H1 (cell line): ENCODE results near the gene ARID3B.

Experiments
- CHD2 ChIP-seq: IDR thresholded peaks from 2 replicates; pipeline ENCODE4 v1.6.1; 2012; ENCODE audit warnings: low read length, improper control_type of control experiment
- GTF2F1 ChIP-seq: IDR thresholded peaks from 2 replicates; pipeline ENCODE4 v1.6.1; 2012; ENCODE audit warnings: low read depth, low read length, improper control_type of control experiment, borderline replicate concordance
- HDAC6 ChIP-seq: IDR thresholded peaks from one replicate; pipeline ENCODE4 v1.7.1; 2012; ENCODE audit warnings: low read depth, mild to moderate bottlenecking, inconsistent platforms, low read length, moderate library complexity
- JUND ChIP-seq: IDR thresholded peaks from 2 replicates; pipeline ENCODE4 v1.6.1; 2011; ENCODE audit warnings: mild to moderate bottlenecking, improper control_type of control experiment, low read length
- TF ChIP-seq, protein P1 (sequence below), 3 experiments: IDR thresholded peaks; 1 replicate in 2 of 3; 2 replicates in 1 of 3; pipeline versions ENCODE4 v1.5.1 to v1.6.1; 2011; ENCODE audit warnings: low read length in 3 of 3, mild to moderate bottlenecking in 3 of 3, inconsistent platforms in 2 of 3, low read depth in 1 of 3, moderate library complexity in 1 of 3; ENCODE audit not compliant: insufficient read depth in 1 of 3; ENCODE audit errors: control extremely low read depth in 1 of 3

DNA sequence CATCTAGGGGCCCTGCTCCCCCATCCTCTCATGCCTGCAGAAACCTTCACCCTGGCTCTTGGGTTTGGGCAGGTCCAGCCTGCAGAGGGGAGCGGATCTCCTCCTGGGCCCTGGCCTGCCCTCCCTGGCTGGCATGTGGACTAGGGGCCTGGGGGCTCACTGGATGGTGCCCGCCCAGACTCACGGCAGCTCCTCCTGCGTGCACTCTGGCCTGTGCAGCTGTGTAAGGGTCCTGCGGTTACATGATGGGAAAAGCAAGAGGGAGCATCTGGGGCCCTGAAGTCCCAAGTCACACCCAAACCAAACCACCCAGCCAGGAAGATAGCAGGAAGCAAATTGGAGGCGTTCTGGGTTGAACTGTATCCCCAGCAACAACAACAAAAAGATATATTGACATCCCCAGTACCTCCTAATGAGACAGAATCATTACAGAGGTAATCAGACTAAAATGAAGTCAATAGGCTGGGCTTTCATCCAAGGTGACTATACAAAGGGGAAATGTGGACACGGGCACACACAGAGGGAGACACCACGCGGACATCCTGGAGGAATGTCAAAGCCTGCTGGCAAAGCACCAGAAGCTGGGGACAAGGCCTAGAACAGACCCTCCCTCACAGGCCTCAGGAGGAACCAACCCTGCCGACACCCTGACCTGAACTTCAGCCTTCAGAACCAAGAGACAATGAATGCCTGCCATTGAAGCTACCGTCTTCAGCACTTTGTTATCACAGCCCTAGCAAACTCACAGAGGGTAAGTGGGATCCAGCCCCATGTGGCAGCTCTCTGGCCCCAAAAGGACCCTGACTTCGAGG lies 64.2 kb downstream of the ARID3B start:
- TF ChIP-seq GTF2F1: no peak
- no peak for TF ChIP-seq JUND
- no peak for TF ChIP-seq HDAC6
- TF ChIP-seq, protein P1, sequence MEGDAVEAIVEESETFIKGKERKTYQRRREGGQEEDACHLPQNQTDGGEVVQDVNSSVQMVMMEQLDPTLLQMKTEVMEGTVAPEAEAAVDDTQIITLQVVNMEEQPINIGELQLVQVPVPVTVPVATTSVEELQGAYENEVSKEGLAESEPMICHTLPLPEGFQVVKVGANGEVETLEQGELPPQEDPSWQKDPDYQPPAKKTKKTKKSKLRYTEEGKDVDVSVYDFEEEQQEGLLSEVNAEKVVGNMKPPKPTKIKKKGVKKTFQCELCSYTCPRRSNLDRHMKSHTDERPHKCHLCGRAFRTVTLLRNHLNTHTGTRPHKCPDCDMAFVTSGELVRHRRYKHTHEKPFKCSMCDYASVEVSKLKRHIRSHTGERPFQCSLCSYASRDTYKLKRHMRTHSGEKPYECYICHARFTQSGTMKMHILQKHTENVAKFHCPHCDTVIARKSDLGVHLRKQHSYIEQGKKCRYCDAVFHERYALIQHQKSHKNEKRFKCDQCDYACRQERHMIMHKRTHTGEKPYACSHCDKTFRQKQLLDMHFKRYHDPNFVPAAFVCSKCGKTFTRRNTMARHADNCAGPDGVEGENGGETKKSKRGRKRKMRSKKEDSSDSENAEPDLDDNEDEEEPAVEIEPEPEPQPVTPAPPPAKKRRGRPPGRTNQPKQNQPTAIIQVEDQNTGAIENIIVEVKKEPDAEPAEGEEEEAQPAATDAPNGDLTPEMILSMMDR (IDR thresholded peaks at IDR 0.05; ENCODE audit: control extremely low read depth in 1 of 3, insufficient read depth in 1 of 3, low read depth in 1 of 3, low read length in 3 of 3): no peak
- no peak for TF ChIP-seq CHD2
